Stomach (tissue), 9 donors: ENCODE data around the gene THEMIS. TPM values are rescaled to one million over a fixed set of nuclear protein-coding genes. Genes with fewer than 3 reads are reported as not detected.

Experiments
- DNase-seq, 2 donors: peaks; one replicate each; pipeline versions ENCODE4 v3.0.0 to v3.0.0-alpha.2; 2013 to 2019
- H3K27ac ChIP-seq, 5 donors: fragments of 200-600 bp in 4 of 5; sonication (generic) in 4 of 5; one replicate each; pipeline ENCODE4 v1.5.1; 2013 to 2019; ENCODE audit warnings: mild to moderate bottlenecking in 1 of 5, moderate library complexity in 1 of 5
- H3K27me3 ChIP-seq, 3 donors: fragments of 200-600 bp; sonication (generic); one replicate each; pipeline ENCODE4 v1.5.1; 2017 to 2019; ENCODE audit warnings: mixed run types in 1 of 3
- H3K36me3 ChIP-seq, 4 donors: fragments of 200-600 bp; sonication (generic); 1 replicate in 3 of 4; 2 replicates in 1 of 4; pipeline ENCODE4 v1.5.1; 2016 to 2019
- H3K4me1 ChIP-seq, 4 donors: fragments of 200-600 bp; sonication (generic); one replicate each; pipeline ENCODE4 v1.5.1; 2016 to 2019
- H3K4me3 ChIP-seq, 4 donors: fragments of 200-600 bp; sonication (generic) in 3 of 4; one replicate each; pipeline ENCODE4 v1.5.1; 2016 to 2019; ENCODE audit warnings: mild to moderate bottlenecking in 1 of 4
- H3K9me3 ChIP-seq, 4 donors: fragments of 200-600 bp; sonication (generic); one replicate each; pipeline ENCODE4 v1.5.1; 2016 to 2019
- CTCF ChIP-seq, 7 experiments: fragments of 450-650 bp in 4 of 7; fragments of 200-600 bp in 3 of 7; sonication (generic) in 3 of 7; IDR thresholded peaks; one replicate each; pipeline ENCODE4 v1.5.1; 2016 to 2019; ENCODE audit warnings: antibody characterized with exemption in 7 of 7, control low read depth in 2 of 7, mild to moderate bottlenecking in 1 of 7
- EP300 ChIP-seq: sonication (generic); formaldehyde crosslinking; IDR thresholded peaks from one replicate; pipeline ENCODE4 v1.6.1; 2017; ENCODE audit warnings: antibody characterized with exemption
- POLR2A ChIP-seq, 4 donors: fragments of 450-650 bp; IDR thresholded peaks; one replicate each; pipeline ENCODE4 v1.6.1; 2016; ENCODE audit warnings: antibody characterized with exemption in 4 of 4, control low read depth in 2 of 4, mild to moderate bottlenecking in 1 of 4, moderate library complexity in 1 of 4
- POLR2AphosphoS5 ChIP-seq, 3 donors: sonication (generic); formaldehyde crosslinking; IDR thresholded peaks; one replicate each; pipeline ENCODE4 v1.6.1; 2016; ENCODE audit warnings: antibody characterized with exemption in 3 of 3
- WGBS, 5 donors: extraction: QIAGEN DNeasy Blood & Tissue Kit in 3 of 5; methylation state at CpG; one replicate each; pipeline versions ENCODE4 v1.1.5 to v1.1.7; 2013 to 2018; 5-methylcytosine and 5-hydroxymethylcytosine counted together
- intact Hi-C: fragments of 100-400 bp; cut with DNase I; formaldehyde crosslinking; loops from one replicate; pipeline ENCODE4 v1.15.1; 2023; ENCODE audit warnings: low total_unique reads
- polyA plus RNA-seq, 3 donors: library from polyadenylated mRNA; stranded (reverse); fragments of 200-250 nt; gene quantifications; one replicate each; pipeline ENCODE4 v1.2.3, GENCODE V29; 2013
- total RNA-seq, 5 donors: library from RNA; depleted of rRNA; stranded (reverse); fragments of >200 nt; gene quantifications; one replicate each; pipeline versions ENCODE4 v1.1.0 to v1.2.3, GENCODE V29; 2014 to 2016
- donor health status: healthy with polysubstance abuse.
- donor health status: Bipolar disorder and iron deficiency.
- donor health status: healthy.

Gene THEMIS
- total and polyA plus RNA-seq, 8 donors = 0.08 to 18.3 (median 0.89) TPM; not detected in 1

- WGBS, 5 donors = 63 to 84% (median 76%) methylated on average over 1 of the region's 1 CpG
- DNase-seq = peak in 1 of 2 donors; percentile 13
- H3K36me3 ChIP-seq = no peaks in the 10 kb centered on the region
- no peak overlapping the region for H3K27ac ChIP-seq
- H3K4me1 ChIP-seq = no peaks in the 10 kb centered on the region
- TF ChIP-seq CTCF (IDR thresholded peaks at IDR 0.05) (no peak), POLR2A (IDR thresholded peaks at IDR 0.05) (no peak), EP300 (no peak), POLR2AphosphoS5 (IDR thresholded peaks at IDR 0.05) (no peak)
- intact Hi-C loops = no loop called here
- no peak overlapping the region for H3K4me3 ChIP-seq
- no peaks in the 10 kb centered on the region for H3K9me3 ChIP-seq
- H3K27me3 ChIP-seq = no peaks in the 10 kb centered on the region
Measured at GRCh38 chr6:127792616-127793015, 108.2 kb downstream of the THEMIS start.

- Histone ChIP-seq H3K4me1 (no peaks in the 10 kb centered on the region), H3K4me3 (no peak overlapping the region), H3K36me3 (no peaks in the 10 kb centered on the region), H3K27ac (no peak overlapping the region), H3K27me3 (no peaks in the 10 kb centered on the region), H3K9me3 (no peaks in the 10 kb centered on the region)
- intact Hi-C loops = no loop called here
- no peak for DNase-seq
- TF ChIP-seq POLR2AphosphoS5 (IDR thresholded peaks at IDR 0.05) = no peak
- TF ChIP-seq POLR2A (IDR thresholded peaks at IDR 0.05) = no peak
- no peak for TF ChIP-seq CTCF (IDR thresholded peaks at IDR 0.05)
- TF ChIP-seq EP300 = no peak
- 85 to 92% (median 90%) methylated on average over 10 to 11 of the region's 11 CpGs for WGBS, 5 donors
Measured at GRCh38 chr6:127791779-127792528, 108.9 kb downstream of the THEMIS start.

GRCh38 chr6:127790571-127790970 lies 110.3 kb downstream of the THEMIS start:
- intact Hi-C loops = no loop called here
- TF ChIP-seq POLR2A (IDR thresholded peaks at IDR 0.05) (no peak), POLR2AphosphoS5 (IDR thresholded peaks at IDR 0.05) (no peak), CTCF (IDR thresholded peaks at IDR 0.05) (no peak), EP300 (no peak)
- no peak overlapping the region for H3K27ac ChIP-seq
- H3K4me1 ChIP-seq = no peaks in the 10 kb centered on the region
- no peaks in the 10 kb centered on the region for H3K9me3 ChIP-seq
- no peaks in the 10 kb centered on the region for H3K27me3 ChIP-seq
- 88 to 98% (median 95%) methylated on average over 4 to 5 of the region's 5 CpGs for WGBS, 5 donors
- DNase-seq = no peak
- no peak overlapping the region for H3K4me3 ChIP-seq
- no peaks in the 10 kb centered on the region for H3K36me3 ChIP-seq

GRCh38 chr6:127786109-127786508 lies 114.7 kb downstream of the THEMIS start:
- 12 to 24% (median 15%) methylated on average over 1 of the region's 1 CpG for WGBS, 5 donors
- no peaks in the 10 kb centered on the region for H3K27me3 ChIP-seq
- intact Hi-C loops = no loop called here
- no peaks in the 10 kb centered on the region for H3K36me3 ChIP-seq
- H3K27ac ChIP-seq = no peak overlapping the region
- DNase-seq = no peak
- no peak overlapping the region for H3K4me3 ChIP-seq
- no peaks in the 10 kb centered on the region for H3K9me3 ChIP-seq
- H3K4me1 ChIP-seq = no peaks in the 10 kb centered on the region
- TF ChIP-seq EP300 = no peak
- no peak for TF ChIP-seq POLR2A (IDR thresholded peaks at IDR 0.05)
- TF ChIP-seq CTCF (IDR thresholded peaks at IDR 0.05) = no peak
- TF ChIP-seq POLR2AphosphoS5 (IDR thresholded peaks at IDR 0.05) = no peak
